Transverse colon (tissue), 3 donors: ENCODE measurements around the gene TBC1D9B.

Experiments used
- CTCF ChIP-seq, 5 experiments: fragments of 200-600 bp in 3 of 5; fragments of 450-650 bp in 2 of 5; sonication (generic) in 3 of 5; IDR thresholded peaks; 1 replicate in 2 of 5; 2 replicates in 3 of 5; pipeline ENCODE4 v1.5.1; 2016 to 2017; ENCODE audit warnings: antibody characterized with exemption in 5 of 5, inconsistent platforms in 3 of 5, mild to moderate bottlenecking in 2 of 5, moderate library complexity in 1 of 5
- EP300 ChIP-seq: sonication (generic); formaldehyde crosslinking; IDR thresholded peaks from one replicate; pipeline ENCODE4 v1.6.1; 2017; ENCODE audit warnings: antibody characterized with exemption, low read depth

- no peak for TF ChIP-seq CTCF (IDR thresholded peaks at IDR 0.05)
- TF ChIP-seq EP300, result no peak
Observed at GRCh38 chr5:179874536-179875292, 33.0 kb downstream of the TBC1D9B start.
